ENCODE data around the gene PPEF2. TPM values are rescaled to one million over a fixed set of nuclear protein-coding genes. Genes with fewer than 3 reads are reported as not detected.

The PPEF2 gene
- total and polyA plus RNA-seq, 8 donors: not detected

- no peaks in the 10 kb centered on the region for H3K36me3 ChIP-seq
- no peaks in the 10 kb centered on the region for H3K9me3 ChIP-seq
- intact Hi-C loops (cut with DNase I): no loop called here
- DNase-seq: no peak
- no peaks in the 10 kb centered on the region for H3K4me1 ChIP-seq
- FAIRE-seq: no peak
- no peak overlapping the region for H3K4me3 ChIP-seq
- 38 to 45% methylated on average over 3 of the region's 3 CpGs for WGBS, 2 donors
- no peak for ATAC-seq
- no peaks in the 10 kb centered on the region for H3K27me3 ChIP-seq
- H3K27ac ChIP-seq: no peak overlapping the region
- TF ChIP-seq, protein P1, sequence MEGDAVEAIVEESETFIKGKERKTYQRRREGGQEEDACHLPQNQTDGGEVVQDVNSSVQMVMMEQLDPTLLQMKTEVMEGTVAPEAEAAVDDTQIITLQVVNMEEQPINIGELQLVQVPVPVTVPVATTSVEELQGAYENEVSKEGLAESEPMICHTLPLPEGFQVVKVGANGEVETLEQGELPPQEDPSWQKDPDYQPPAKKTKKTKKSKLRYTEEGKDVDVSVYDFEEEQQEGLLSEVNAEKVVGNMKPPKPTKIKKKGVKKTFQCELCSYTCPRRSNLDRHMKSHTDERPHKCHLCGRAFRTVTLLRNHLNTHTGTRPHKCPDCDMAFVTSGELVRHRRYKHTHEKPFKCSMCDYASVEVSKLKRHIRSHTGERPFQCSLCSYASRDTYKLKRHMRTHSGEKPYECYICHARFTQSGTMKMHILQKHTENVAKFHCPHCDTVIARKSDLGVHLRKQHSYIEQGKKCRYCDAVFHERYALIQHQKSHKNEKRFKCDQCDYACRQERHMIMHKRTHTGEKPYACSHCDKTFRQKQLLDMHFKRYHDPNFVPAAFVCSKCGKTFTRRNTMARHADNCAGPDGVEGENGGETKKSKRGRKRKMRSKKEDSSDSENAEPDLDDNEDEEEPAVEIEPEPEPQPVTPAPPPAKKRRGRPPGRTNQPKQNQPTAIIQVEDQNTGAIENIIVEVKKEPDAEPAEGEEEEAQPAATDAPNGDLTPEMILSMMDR (IDR thresholded peaks at IDR 0.05): no peak
Measured at GRCh38 chr4:75869100-75869499, 33.2 kb downstream of the PPEF2 start.

DNA sequence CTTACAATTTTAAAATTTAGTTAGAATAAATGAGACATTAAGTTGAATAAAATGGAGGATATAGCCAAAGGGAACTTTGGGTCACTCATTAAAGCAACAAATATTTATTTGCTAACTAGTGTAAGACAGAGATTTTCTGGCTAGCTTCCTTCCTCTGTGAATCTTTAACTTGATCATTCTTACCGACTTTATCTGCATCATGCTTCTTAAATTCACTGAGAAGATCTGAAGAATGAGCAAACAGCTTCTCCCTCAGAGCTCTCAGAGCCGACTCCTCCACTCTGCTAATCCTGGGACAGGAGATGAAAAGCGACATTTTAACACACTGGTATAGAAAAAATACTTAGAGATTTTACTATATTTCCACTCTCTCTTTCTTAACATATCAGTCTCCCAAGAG lies 35.1 kb downstream of the PPEF2 start:
- Histone ChIP-seq H3K36me3 (no peaks in the 10 kb centered on the region), H3K9me3 (no peaks in the 10 kb centered on the region), H3K4me3 (no peak overlapping the region), H3K4me1 (no peaks in the 10 kb centered on the region), H3K27ac (no peak overlapping the region), H3K27me3 (no peaks in the 10 kb centered on the region)
- no peak for DNase-seq
- FAIRE-seq: no peak
- ATAC-seq: no peak
- TF ChIP-seq, protein P1 (IDR thresholded peaks at IDR 0.05): no peak
- intact Hi-C loops (cut with DNase I): no loop called here
- 44 to 46% methylated on average over 3 of the region's 3 CpGs for WGBS, 2 donors

DNA sequence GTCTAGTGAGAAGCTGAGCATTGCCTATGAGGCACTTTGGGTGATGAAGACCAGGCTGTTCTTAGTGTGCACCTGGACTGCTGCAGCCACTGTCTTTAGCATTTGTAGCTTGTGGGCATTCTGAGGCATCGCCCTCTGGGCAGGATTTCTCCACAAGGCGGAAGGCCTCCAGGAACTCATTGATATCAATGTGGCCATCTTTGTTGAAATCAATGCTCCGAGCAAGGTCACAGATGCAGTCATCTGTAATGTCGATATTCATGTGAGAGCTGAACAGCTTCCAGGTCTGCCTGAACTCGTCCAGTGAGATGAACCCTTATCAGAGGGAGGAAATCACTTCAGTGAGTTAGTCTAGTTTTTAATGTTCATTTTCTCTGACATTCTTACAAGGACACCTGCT lies 41.6 kb downstream of the PPEF2 start:
- Histone ChIP-seq H3K9me3 (no peaks in the 10 kb centered on the region), H3K27ac (no peak overlapping the region), H3K4me1 (no peaks in the 10 kb centered on the region), H3K36me3 (no peaks in the 10 kb centered on the region), H3K27me3 (no peaks in the 10 kb centered on the region), H3K4me3 (no peak overlapping the region)
- no peak for FAIRE-seq
- 45 to 56% methylated on average over 5 of the region's 5 CpGs for WGBS, 2 donors
- intact Hi-C loops (cut with DNase I): no loop called here
- TF ChIP-seq, protein P1 (IDR thresholded peaks at IDR 0.05): no peak
- DNase-seq: no peak
- no peak for ATAC-seq

GRCh38 chr4:75858721-75859120 lies 43.5 kb downstream of the PPEF2 start:
- WGBS, 2 donors: 68 to 86% methylated on average over 1 of the region's 1 CpG
- no peak for FAIRE-seq
- TF ChIP-seq, protein P1 (IDR thresholded peaks at IDR 0.05): no peak

GRCh38 chr4:75849461-75849860 lies 52.8 kb downstream of the PPEF2 start:
- intact Hi-C loops (cut with DNase I): no loop called here
- H3K4me3 ChIP-seq: no peak overlapping the region
- no peaks in the 10 kb centered on the region for H3K27me3 ChIP-seq
- no peak overlapping the region for H3K27ac ChIP-seq
- H3K9me3 ChIP-seq: no peaks in the 10 kb centered on the region
- WGBS, 2 donors: 79 to 90% methylated on average over 6 of the region's 6 CpGs
- TF ChIP-seq, protein P1 (IDR thresholded peaks at IDR 0.05): no peak
- no peaks in the 10 kb centered on the region for H3K36me3 ChIP-seq
- ATAC-seq (no peak), DNase-seq (no peak), FAIRE-seq (no peak)
- peaks cover 0 to 10% (median 0%) of the 10 kb centered on the region in 3 donors for H3K4me1 ChIP-seq

More at GRCh38 chr4:75858721-75859120, 43.5 kb downstream of the PPEF2 start:
- no peaks in the 10 kb centered on the region for H3K4me1 ChIP-seq
- H3K9me3 ChIP-seq: no peaks in the 10 kb centered on the region
- H3K27ac ChIP-seq: no peak overlapping the region
- H3K27me3 ChIP-seq: no peaks in the 10 kb centered on the region
- ATAC-seq (no peak), DNase-seq (no peak)
- intact Hi-C loops (cut with DNase I): no loop called here
- H3K4me3 ChIP-seq: no peak overlapping the region
- no peaks in the 10 kb centered on the region for H3K36me3 ChIP-seq

All from pancreas (tissue), 10 donors.